ENCODE data around the gene RLN3. TPM values are rescaled to one million over a fixed set of nuclear protein-coding genes. Genes with fewer than 3 reads are reported as not detected.
A peak's percentile ranks its signal among the peaks of the same experiment; 100 is the strongest.

RLN3 gene
- total and polyA plus RNA-seq, 9 of the 15 experiments (the other 6 are each of a cell fraction or from before 2014, with no cell fraction given) = 0.31 to 1.2 (median 0.71) TPM; not detected in 6

- TF ChIP-seq NKRF (IDR thresholded peaks at IDR 0.05; ENCODE audit: borderline replicate concordance) = peak; percentile 38; the same call in 1 of the 2 replicates
- peak; percentile 60; the same call in 1 of the 2 replicates for TF ChIP-seq AFF4 (CRISPR knock-in tag; IDR thresholded peaks at IDR 0.05)
- no peak; a peak in 1 of 4 replicates for TF ChIP-seq TBL1XR1 (IDR thresholded peaks at IDR 0.05; ENCODE audit: low read length in 2 of 2)
- 0 out of 2 replicates have a peak, but pooled peaks have one; percentile 32 for TF ChIP-seq GTF2E2 (tag; IDR thresholded peaks at IDR 0.05)
- no peak for TF ChIP-seq MXI1 (IDR thresholded peaks at IDR 0.05; ENCODE audit: low read depth, low read length)
- TF ChIP-seq SMC3 (conservative IDR thresholded peaks at IDR 0.05; ENCODE audit: insufficient read depth, low read depth, low read length) = peak; percentile 43; the same call in 1 of the 2 replicates
- no peak for TF ChIP-seq TRIM24 (IDR thresholded peaks at IDR 0.05)
- TF ChIP-seq KHSRP (IDR thresholded peaks at IDR 0.05) = no peak
- TF ChIP-seq SMARCE1 (IDR thresholded peaks at IDR 0.05) = no peak
- peak in 1 of 2 experiments; percentile 70; a peak in 1 of 4 replicates for TF ChIP-seq HDAC1 (IDR thresholded peaks at IDR 0.05)
- peak; percentile 47 for TF ChIP-seq TBP (optimal IDR thresholded peaks at IDR 0.05; ENCODE audit: low read depth, low read length)
- no peak for TF ChIP-seq IRF9 (tag; IDR thresholded peaks at IDR 0.05)
- TF ChIP-seq ZNF232 (CRISPR knock-in tag; IDR thresholded peaks at IDR 0.05) = 0 out of 2 replicates have a peak, but pooled peaks have one; percentile 40
- TF ChIP-seq PTBP1 (IDR thresholded peaks at IDR 0.05; ENCODE audit: low read depth, low read length) = no peak
- peak; percentile 31; the same call in 1 of the 2 replicates for TF ChIP-seq STAG1 (CRISPR knock-in tag; IDR thresholded peaks at IDR 0.05; ENCODE audit: borderline replicate concordance)
- no peak for TF ChIP-seq NCOA1 (IDR thresholded peaks at IDR 0.05; ENCODE audit: low read depth)
- 0 out of 2 replicates have a peak, but pooled peaks have one; percentile 39 for TF ChIP-seq PML (IDR thresholded peaks at IDR 0.05; ENCODE audit: low read length)
- TF ChIP-seq MYC (IDR thresholded peaks at IDR 0.05; ENCODE audit: low read depth, low read length) = peak; percentile 67
- TF ChIP-seq MYC (CRISPR knock-in tag; IDR thresholded peaks at IDR 0.05; ENCODE audit: borderline replicate concordance, low read depth) = no peak
- peak; percentile 58; the same call in 1 of the 2 replicates for TF ChIP-seq TFAP4 (CRISPR knock-in tag; IDR thresholded peaks at IDR 0.05; ENCODE audit: borderline replicate concordance)
- TF ChIP-seq SMARCA4 (IDR thresholded peaks at IDR 0.05) = 0 out of 2 replicates have a peak, but pooled peaks have one; percentile 48
- TF ChIP-seq ZNF444 (CRISPR knock-in tag; IDR thresholded peaks at IDR 0.05) = no peak
Observed at GRCh38 chr19:14031719-14032480, 4.0 kb downstream of the RLN3 start, which contains the start of gene IL27RA (continued).

Measured in K562 (cell line).